Stimulated activated CD4-positive, alpha-beta T cell treated with anti-CD3 and anti-CD28 coated beads, Interleukin-12 subunit alpha, Interleukin-12 subunit beta, amount 100 ng/mL, for 4 hours (primary cell): ENCODE data around the gene LRRC15.

Experiments
- DNase-seq: peaks from one replicate; pipeline ENCODE4 v3.0.0-alpha.2; 2020

LRRC15 gene

DNA sequence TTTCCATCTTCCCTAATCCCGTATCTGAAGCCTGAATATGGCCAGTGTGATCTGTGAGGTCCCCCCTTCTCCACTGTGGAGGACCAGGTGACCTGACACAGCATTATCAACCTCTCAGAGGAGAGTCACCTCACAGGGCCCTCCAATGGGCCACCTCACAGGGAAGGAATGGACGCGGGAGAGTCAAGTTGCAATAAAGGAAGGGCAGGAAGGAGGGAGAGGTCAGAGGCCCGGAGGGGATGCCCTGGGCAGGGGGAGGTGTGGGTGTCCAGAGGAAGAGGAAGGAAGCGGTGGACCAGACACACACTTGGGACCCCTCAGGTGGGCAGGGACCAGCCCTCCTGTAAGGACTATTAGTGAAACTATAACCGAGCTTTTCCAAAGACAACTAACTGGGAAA lies 14.6 kb upstream of the LRRC15 start:
- DNase-seq: no peak

DNA sequence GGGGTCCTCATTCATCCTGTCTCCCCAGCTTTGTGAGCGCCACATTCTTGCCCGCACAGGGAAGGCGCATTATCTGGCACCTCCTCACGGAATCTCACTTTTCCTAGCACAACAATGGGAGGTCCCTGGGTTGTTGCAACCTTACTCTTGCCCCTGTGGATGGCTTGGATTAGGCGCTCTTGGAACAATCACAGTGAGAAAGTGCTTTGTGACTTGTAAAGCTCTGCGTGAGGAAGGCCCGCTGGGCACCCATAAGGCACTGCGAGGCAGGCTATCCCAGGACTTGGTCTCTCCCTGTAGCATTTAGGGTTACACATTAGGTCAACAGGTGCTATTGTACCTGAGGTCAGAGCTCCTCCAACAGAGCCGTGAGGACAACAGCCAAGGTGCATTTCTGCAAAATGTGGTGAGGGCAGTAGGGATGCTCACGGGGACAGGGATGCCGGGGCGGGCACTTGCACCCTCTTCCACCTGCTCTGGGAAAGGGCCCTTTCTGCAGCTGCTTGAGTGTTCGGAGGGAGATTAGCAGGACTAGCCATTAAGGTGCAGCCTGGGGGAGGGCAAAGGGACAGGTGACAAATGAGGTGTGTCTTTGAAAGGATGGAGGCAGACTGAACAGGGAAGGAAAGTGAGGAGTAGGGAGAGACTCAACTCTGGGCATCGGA lies 13.9 kb upstream of the LRRC15 start:
- DNase-seq: no peak

DNA sequence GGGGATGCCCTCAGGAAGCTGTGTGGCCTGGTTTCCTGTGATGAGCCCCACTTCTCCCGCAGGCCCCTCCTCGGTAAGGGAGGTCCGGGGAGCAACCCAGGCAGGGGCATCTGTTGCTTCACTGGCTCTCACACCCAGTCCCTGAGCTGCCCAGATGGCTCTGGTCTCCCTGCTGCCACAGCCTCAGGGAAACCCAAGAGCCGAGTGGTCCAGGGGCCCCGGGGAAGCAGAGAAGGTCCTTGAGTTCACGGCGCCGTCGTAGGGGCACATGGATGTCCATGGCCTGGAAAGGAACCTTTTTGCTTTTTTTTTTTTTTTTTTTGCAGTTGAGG lies 13.3 kb upstream of the LRRC15 start:
- no peak for DNase-seq

DNA sequence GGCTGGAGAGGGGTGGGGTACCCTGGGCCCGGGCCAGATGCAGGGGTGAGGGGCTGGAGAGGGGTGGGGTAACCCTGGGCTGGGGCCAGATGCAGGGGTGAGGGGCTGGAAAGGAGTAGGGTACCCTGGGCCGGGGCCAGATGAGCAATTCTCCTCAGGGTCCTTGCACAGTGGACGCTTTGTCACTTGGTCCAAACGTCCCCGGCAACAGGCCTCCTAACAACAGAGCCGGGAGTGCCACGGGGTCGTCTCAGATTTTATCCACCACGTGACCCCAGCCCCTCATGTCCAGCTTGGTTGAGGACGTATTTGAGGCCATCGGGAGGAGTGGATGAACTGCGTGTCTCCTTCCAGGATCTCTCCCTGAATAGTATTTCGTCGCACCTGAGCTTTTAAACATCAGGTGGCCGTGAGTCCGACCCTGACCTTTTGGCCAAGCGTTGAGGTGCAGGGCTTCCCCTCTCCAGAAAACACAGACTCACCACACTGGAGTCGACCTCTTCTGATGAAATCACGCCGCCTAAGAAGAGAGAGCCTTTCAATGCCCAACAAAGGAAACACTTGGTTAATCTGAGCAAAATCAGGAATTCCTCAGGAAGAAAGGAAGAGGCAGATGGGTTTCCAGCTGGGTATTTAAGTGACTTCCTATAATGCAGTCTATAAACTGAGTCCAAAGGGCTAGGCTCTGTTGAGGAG lies 12.8 kb upstream of the LRRC15 start:
- DNase-seq: no peak

DNA sequence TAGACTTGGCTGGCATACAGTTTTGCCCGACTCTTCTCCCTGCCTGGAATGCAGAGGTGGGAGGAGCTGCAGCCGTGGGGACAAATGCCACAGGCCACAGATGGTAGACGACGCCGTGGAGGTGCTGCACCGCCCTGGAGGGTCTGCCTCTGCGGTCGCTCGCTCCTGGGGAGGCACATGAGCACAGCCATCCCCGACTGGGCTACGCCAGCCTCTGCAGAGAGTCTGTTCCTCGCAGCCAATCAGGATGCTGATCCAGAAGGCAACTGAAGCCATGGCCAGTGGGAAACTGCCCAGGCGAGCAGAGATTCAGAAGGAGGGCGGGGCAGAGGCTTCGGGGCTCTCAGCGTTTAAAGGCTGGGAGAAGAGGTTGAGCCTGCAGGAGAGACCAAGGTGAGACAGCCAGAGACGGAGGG lies 11.9 kb upstream of the LRRC15 start:
- DNase-seq: no peak

DNA sequence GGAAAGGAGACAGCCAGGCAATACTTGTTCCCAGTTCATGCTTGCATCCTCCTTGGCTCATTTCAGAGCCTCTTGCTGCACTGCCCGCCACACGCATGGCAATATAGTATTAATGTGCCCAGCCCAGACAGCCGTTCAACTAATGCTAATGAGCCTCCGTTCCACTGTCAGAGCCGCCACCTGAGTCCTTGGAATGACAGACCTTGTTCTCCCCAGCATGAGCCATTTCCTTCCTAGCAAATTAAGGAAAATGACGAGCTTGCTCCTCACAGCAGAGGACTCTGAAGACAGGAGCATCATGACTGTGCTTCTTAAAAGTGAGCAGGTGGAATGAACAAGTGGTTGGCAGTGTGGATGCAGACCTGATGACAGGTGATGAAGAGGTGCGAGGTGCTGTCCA lies 10.8 kb upstream of the LRRC15 start:
- no peak for DNase-seq

DNA sequence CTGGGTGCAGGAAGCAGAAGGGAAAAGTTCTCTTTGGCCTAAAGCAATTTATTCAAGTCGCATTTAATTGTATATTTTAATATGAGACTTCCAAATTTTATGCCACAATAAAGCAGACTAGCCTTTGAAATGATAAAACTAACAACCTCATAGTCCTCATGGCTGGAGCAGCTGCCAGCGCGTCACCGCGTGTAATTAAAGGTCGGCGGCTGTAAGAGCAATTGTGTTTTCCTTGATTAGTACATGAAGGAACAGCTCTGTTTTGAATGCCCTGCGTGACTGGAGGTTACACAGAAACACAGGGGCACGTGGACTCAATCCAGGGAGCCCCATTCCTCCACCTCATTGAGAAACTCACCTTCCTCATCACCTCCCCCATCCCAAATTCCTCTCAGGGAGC lies 10.1 kb upstream of the LRRC15 start:
- DNase-seq: no peak

DNA sequence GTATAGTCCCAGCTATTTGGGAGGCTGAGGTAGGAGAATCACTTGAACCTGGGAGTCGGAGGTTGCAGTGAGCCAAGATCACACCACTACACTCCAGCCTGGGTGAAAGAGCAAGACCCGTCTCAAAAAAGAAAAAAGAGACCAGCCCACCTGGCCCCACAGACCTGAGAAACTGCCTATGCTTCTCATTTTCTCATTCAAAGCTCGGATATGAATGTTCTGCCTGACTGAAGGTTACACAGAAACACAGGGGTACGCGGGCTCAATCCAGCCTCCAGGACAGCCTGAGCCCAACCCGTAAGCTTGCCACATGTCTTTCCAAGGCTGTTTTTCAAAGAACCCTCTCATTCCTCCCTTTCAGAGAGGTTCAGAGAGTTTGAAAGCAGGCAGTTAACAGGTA lies 9.7 kb upstream of the LRRC15 start:
- DNase-seq: no peak

DNA sequence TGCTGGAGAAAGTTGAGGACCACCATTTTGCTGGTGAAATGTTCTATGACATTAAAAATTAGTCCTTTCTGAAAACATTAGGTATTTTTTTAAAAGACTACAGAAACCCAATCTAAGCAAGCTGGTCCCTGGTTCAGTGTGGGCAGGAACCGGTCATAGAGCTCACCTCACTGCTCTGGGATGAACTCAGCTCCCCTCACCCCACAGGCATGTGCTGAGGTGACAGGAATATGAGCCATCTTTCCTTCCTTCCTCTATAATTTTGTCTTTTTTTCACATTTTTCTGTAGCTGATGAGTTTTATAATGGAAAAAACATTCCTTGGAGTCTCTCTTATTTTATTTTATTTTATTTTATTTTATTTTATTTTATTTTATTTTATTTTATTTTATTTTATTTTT lies 8.2 kb upstream of the LRRC15 start:
- DNase-seq: no peak

DNA sequence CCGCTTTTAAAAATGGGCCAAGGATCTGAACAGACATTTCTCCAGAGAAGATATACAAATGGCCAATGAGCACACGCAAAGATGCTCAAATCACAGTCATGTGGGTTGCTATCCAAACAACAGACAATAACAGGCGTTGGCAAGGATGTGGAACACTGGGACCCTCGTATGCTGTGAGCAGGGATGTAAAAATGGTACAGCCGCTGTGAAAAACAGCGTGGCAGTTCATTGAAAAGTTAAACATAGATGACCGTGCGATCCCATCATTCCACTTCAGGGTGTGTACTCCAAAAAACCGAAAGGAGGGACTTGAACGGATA lies 6.7 kb upstream of the LRRC15 start:
- DNase-seq: no peak

DNA sequence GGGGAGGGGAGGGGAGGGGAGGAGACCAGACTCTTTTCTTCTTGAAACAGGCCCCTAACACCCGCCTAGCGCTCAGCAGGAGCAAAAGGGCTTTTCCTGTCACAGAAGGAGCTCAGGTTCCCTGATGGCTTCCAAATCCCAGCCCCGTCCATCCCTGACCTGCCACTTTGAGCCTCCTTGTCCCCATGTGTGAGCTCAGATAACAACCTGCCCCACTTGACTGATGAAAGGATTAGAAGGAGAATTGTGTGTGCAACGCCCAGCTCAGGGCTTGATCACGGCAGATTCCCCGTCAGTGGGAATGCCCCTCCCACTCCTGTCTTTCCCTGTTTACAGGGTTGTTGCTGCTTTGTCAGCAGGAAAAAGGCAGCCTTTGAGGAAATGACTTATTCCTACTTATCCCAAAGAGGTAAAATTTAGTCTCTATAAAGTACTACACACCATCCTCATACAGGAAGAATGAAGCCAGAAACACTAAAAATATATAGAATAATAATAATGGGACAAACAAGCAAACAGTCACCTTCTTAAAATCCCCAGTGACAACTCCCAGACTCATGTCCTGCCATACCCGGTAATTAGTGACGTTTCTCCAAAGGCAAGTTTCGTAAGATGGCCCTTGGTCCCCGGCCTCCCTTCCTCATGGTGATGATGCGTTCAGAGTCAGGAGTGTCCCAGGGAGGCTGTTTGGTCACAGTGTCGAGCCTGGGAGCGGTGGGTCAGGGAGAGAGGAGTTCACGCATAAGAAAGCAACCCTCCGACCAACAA lies 6.1 kb upstream of the LRRC15 start:
- no peak for DNase-seq

DNA sequence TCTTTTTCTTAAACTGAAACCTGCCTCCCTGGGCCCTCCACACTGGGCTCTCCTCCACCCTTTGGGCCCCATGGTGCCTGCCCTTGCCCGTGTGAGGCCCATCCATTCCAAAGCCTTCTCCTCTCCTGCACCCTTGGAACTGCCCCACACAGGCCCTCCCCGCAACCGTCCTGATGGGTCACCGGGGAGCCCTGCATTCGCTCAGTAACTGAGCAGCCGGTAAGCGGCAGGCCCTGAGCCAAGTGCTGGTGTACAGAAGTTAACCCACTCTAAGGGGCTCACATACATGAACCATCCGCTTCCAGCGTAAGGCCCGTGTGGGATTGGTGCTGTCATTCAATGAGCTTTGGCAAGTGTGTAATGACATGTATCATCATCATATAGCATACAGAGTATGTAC lies 5.4 kb upstream of the LRRC15 start:
- DNase-seq: no peak

DNA sequence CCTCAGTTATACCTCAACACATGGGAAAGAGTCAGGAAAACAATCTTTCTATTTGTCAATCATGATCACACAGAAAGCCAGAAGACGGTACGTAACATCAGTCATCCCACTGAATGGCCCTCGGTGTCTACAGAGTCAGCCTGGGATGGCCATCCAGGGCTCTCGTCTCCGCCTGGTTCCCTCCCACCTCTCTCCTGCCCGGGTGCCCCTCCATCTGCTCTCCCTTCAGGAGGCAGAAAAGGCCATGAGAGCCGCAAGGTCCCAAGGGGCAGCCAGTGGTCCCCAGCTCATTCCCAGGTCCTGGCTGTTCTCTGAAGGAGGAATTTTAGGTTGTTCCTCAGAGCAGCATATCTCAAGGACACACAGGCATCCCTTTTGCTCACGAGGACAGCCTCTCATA lies 4.4 kb upstream of the LRRC15 start:
- no peak for DNase-seq

DNA sequence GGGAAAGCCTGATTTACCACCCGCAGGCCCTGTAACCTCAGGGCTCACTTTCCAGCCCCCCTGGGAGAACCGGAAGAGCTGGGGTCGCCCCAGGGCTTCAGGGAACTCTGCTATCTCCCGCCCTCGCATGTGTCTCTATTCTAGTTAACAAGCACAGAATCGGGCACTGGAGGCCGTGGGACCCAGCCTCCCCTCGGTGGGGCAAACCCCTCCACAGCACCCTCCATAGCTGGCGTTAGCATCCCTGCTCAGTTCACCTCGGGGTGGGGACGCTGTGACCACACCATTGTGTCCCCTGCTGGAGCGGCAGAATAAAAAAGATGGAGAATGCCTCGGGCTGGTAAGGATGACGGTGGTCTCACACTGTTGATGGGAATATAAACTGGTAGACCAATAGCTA lies 3.5 kb upstream of the LRRC15 start:
- no peak for DNase-seq

DNA sequence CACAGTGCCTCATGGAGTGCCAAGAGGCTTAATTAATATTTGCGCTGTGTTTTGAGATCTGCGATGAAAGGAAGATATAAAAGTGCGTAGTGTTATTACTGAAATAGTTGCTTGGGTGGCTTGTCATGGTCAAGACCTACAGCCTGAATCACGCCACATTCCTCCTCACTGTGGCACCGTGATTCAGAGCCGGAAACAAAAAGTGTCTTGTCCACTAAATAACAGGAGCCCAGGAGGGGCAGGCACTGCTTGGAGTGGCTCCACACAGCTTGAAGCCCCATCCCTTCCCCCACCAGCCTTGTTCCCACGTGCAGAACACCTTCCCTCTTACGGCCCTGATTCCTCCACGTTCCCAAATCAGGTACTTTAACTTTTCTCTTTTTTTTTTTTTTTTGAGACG lies 1.2 kb upstream of the LRRC15 start:
- DNase-seq: no peak

DNA sequence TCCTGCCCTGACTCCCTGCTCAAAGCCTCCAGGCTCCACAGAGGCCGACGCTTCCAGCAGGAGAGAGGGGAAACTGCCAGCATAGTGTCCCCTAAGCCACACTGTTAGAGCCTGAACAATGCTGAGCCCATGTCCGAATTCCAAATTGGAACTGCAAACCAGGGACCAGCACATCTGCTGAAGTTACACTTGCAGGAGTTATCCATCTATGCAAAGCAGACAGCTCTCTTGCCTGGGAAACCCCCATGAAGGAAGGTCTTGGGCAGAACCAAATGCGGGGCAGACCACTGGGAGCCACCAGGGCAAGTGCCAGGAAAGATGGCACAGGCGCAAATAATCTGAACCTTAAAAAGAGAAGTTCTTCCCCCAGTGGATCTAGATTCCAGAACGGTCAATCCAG lies 625 bp downstream of the LRRC15 start:
- DNase-seq: no peak

DNA sequence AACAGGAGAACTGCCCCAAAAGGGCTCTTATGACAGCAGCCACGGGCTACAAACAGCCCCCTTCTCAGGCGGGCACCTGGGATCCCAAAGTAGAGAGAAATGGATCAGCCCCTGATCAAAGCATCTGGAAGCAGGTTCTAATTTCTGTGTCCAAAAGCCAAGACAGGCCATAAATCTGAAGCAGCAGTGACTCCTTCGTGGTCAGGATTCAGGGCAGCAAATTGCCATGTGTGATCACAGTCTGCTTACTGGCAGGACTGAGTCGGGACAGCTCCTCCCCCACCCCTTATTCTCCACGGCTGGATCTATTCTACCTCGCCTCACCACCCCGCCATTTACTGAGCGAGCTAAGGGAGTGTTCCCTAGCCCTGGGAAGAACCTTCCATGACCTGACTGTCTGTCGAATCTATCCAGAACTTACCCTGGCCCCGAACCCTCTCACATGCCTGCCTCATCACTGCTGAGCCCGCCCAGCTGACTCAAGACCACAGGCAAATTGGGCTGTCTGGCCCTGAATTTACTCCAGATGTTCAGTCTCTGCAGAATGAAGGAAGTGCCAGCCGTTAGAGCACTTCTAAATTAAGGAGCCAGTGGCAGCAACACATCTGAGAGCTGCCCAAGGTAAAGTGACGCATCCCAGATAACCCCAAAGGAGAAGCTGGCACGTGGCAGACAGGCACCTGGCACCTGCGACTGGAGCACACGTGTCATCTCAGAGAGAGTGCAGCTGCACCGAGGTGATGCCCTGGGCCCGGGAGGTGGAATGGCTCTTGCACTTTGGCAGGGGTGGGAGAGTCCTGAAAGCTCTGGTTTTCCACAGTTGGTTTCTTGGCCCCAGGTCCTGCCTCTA lies 1.3 kb downstream of the LRRC15 start:
- no peak for DNase-seq

DNA sequence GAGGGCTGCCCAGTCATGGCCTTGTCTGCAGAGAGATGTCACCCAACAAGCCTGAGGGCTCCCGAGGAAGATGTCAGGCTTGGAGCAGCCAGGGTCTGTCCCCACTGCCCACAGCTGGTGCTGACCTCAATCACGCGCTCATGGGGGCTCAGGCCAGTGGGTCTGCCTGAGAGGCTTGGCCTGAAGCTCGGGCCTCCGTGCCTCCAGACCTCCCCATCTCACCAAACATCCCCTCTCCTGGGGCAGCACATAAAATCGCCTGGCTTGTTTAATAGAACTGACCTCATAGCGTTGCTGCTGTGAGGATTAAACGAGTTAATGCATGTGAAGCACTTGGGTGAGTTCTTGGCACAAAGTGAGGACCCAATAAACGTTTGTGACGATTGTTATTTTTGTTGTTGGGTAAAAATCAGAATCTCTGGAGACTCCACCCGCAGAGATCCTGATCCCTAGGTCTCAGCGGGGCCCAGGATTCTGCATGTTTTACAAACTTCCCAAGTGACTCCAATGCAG lies 3.5 kb downstream of the LRRC15 start:
- DNase-seq: no peak

DNA sequence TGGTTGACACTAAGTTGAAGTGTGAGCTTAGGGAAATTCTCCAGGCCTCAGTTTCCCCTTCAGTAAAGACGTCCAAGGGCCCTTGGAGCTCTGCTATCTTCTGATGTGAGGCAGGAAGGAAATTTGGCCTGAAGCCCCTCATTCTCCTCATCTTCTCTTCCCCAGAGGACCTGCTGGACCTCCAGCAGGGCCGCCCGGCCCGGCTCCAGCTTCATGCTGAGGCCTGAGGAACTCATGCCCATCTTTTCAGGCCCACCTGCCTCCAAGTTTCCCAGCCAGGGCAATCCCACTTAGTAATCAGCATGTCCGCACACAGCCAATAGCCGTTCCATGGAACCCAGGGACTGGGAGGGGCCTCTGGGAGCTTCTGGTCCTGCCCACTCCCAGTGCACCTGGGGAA lies 4.0 kb downstream of the LRRC15 start:
- no peak for DNase-seq

DNA sequence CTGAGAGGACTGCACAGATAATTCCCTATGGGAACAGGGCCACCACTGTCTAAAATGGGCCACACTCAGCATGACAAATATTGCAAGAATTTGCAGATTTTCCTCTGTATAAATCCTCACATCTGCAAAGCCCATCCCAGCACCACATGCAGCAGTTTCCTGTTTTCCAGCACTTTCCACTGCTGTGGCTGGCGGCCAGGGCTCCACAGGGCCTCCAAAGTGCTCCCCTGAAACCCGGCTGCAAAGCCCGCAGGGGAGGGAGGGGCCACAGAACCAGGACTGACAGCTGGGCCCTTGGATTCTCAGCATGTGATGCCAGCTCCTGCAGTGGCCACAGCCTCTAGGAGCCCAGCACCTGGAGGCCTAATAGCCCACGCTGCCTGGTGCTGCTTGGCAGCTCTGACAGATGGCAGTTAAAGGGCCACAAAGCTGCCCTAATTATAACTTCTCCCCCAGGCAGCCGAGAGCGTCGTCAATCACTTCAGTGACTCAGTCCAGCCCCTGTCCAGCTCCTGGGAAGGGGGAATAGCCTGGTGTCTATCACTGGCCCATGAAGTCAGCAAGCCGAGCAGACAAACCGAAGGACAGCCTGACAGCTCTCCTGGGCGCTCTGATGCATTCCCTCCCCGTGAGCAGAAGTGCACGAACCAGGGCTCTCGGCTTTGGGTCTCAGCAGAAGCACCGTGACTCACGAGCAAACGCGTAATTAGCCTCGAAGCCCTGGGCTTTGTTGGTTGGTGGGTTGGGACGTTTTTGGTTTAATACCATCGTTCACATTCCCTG lies 4.7 kb downstream of the LRRC15 start:
- no peak for DNase-seq

DNA sequence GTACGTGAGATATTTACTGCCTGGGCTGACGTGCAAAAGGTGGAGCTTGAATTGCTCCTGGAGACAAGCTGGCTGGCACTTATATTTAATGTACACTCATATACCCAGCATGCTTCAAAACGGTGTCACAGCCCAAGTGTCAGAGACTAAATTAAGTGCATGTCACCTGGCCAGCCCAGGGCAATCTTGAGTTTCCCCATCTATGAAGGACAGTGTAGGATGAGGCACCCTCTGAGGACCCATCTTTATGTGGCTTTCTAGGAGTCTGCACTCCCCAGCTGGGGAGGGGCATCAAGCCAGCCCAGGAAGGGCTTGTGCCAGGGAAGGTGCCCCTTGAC lies 5.3 kb downstream of the LRRC15 start:
- DNase-seq: no peak

DNA sequence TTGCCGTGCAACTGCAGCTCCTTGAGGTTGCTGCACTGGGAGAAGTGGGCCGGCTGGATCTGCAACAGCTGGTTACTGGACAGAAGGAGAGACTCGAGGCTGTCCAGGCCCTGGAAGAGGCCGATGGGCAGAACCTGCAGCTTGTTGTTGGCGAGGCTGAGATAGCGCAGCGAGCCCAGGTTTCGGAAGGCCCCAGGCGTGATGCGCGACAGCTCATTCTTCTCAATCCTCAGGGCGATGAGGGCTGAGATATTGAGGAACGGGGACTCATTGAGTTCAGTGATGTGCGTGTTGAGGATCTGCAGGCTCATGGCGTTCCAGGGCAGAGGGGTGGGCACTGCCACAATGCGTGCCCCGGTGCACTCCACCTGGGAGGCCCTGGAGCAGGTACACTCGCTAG lies 9.0 kb downstream of the LRRC15 start:
- DNase-seq: no peak

DNA sequence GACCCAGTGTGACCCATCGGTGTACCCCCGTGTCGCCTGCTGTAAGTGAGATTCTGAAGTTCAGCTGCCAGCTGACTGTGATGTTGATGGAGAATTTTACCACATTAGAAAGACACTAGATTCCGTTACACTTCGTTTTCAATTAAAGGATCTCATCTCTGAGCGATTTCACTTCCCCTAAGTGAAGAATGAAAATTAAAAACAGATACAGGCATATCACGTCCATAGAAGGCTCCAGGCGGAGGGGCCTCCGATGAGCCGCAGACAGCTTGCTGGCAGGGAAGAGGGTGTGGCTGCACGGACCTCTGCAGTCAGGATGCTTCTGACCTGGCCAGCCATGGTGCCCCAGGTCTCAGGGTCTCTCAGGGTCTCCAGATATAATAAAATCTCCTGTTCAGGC lies 11.9 kb downstream of the LRRC15 start:
- DNase-seq: no peak
